Measurements from ENCODE around the gene ASXL1.
"Not testable (repeated sequence)": the region's sequence is repeated elsewhere in the genome, so short reads cannot be mapped to it uniquely, and the experiment has no call there.

The ASXL1 gene

DNA sequence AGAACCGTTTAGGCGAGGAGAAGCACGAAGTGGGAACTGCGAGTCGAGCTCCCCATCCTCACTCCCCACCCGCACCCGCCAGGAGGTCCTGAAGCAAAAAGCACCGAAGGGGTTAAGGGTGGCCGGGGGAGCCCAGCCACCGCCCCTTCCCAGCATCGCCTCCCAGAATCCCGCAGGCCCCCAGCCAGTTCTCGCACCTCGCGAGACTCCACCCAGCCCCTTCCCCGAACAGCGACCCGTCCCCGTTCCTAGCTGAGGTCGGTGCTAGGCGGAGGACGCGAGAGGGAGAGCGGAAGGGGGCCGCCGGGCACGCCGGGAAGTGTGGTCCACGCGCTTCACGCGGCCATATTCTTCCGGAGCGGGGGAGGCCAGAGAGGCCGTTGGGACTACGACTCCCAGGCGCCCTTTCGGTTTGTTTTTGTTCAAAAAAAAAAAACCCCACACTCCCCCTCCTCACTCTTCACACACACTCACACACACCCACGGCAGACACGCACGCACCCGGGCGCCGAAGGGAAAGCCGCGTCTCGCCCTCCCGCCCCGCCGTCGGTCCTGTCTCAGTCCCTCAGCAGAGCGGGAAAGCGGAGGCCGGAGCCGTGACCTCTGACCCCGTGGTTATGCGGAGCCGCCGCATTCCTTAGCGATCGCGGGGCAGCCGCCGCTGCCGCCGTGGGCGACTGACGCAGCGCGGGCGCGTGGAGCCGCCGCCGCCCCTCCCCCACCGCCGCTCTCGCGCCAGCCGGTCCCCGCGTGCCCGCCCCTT, at the start of gene ASXL1:
TSS of gene ASXL1 (plus strand) at position 463 of the 763 bp plus-strand sequence. CDS start 445 bp downstream, outside the sequence.
- DNase-seq: peak; percentile 95

DNA sequence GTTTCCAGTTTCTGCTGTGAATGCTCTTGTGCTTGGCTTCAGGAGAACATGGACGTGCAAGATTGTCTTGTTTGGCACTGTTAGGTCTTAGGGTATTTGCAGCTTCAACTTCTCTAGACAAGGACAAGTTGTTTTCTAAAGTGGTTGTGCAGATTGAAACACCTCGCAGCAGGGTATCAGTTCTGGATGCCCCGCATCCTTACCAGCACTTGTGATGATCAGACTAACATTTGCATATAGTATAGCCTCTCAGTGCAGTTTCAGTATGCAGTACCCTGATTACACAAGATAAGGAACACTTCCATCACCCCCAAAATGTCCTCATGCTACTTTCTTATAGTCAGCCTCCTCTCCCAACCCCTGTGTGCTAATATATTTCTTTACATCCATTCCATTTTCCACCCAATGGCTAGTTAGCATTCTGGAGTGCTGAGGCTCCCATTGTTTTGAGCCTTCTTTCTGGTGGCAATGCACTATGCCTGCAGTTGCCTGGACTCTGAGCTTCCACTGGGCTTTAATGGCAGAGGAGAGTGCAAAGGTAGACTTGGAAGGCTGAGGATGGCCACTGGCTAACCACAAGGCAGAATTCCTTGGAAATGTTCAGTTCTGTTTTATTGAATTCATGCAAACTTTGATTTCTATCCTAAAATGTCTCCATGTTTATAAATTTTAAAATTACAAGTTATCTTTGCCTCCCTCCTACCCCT, 45.3 kb upstream of the ASXL1 start:
- DNase-seq: no peak

DNA sequence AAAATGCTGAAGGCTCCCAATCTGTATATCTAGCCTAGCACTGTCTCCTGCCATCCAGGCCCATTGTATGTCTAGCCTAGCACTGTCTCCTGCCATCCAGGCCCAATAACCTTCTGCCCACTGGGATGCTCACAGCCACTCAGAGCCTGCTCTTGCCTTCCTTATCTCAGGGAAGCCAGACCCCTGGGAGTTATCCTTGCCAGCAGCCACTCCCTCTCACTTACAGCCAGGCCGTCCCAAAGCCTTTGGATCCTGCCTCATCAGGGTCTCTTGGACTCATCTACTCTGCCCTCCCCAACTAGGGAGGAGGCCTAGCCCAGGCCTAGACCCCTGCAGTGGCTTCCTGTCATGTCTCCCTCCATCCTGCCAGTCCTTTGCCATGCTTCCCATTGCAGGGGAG, 43.4 kb upstream of the ASXL1 start:
- peak; percentile 47 for DNase-seq

DNA sequence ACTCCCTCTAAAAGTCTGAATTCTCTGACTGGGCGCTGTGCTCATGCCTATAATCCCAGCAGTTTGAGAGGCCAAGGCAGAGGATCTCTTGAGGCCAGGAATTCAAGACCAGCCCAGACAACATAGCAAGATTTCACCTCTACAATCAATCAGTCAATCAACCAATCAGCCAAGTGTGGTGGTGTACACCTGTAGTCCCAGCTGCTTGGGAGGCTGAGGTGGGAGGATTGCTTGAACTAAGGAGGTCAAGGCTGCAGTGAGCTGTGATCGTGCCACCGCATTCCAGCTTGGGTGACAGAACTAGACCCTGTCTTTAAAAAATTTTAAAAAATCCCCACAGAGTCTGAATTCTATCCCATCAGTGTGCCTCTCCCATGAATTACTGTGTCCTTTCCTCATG, 42.7 kb upstream of the ASXL1 start:
- no peak for DNase-seq

DNA sequence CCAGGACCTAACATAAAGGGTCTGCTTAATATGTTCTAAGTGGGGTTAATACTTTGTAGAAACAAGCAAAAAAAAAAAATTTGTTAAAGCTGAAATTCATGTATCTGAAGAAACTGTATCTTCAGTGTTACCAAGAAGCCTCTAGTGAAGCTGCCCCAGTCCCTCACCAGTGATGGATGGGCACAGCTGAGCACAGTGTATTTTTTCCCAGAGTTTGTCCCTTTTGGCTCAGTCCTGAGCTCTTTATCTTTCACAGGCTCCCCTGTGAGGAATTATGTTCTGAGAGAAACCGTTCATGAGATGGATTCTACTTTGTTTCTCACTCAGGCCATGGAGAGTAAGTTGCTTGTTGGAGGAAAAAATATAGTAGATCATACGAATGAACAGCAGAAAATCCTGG, 42.2 kb upstream of the ASXL1 start:
- no peak for DNase-seq

DNA sequence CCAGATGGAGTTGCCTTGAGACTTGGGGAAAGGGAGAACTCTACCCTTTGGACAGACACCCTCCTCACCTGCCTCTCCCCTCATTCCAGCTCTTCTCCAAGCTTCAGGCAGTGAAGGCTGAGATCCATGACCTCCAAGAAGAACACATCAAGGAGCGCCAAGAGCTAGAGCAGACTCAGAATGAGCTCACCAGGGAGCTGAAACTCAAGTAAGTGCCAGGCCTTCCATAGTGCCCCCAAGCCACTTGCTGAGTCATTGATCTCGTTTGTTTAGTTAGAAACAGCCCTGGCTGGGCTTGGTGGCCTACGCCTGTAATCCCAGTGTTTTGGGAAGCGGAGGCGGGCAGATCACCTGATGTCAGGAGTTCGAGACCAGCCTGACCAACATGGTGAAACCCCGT, 41.5 kb upstream of the ASXL1 start:
- no peak for DNase-seq

DNA sequence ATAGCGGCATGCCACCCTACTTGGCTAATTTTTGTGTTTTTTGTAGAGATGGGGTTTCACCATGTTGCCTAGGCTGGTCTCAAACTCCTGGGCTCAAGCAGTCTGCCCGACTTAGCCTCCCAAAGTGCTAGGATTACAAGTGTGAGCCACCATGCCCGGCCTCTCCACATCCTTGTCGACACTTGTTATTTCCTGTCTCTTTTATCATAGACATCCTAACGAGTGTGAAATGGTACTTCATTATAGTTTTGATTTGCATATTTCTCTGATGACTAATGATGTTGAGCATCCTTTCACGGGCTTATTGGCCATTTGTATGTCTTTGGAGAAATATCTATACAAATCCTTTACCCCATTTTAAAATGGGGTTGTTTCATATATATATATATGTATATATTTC, 39.0 kb upstream of the ASXL1 start:
- no peak for DNase-seq

DNA sequence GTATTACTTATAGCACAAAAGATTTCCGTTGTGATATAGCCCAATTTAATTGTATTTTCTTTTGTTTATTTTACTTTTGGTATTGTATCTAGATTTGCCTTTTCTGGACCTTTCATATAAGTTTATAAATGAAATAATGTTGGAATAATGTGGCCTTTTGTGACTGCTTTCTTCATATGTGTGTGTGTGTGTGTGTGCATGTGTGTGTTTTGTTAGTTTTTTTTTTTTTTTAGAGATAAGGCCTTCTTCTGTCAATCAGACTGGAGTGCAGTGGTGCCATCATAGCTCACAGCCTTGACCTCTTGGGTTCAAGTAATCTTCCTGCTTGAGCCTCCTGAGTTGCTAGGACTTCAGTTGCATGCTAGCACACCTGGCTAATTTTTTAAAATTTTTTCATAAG, 37.8 kb upstream of the ASXL1 start:
- DNase-seq: no peak

DNA sequence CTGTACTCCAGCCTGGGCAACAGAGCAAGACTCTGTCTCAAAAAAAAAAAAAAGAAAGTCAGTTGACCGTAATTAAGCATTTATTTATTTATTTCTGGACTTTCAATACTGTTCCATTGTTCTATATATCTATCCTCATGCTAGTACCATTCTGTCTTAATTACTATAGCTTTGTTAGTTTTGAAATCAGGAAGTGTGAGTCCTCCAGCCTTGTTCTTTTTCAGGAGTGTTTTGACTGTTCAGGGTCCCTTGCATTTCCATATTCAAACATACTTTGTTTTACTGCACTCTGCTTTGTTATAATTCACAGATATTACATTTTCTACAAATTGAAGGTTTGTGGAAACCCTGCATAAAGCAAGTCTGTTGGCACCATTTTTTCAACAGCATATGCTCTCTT, 36.7 kb upstream of the ASXL1 start:
- DNase-seq: no peak

DNA sequence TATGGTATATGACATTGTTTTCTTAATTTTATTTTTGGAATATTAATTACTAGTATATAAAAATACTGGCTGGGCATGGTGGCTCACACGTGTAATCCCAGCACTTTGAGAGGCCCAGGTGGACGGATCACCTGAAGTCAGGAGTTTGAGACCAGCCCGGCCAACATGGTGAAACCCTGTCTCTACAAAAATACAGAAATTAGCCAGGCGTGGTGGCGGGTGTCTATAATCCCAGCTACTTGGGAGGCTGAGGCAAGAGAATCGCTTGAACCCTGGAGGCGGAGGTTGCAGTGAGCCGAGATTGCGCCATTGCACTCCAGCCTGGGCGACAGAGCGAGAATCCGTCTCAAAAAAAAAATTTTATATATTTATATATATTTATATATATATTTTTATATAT, 35.9 kb upstream of the ASXL1 start:
- not testable (repeated sequence) for DNase-seq

DNA sequence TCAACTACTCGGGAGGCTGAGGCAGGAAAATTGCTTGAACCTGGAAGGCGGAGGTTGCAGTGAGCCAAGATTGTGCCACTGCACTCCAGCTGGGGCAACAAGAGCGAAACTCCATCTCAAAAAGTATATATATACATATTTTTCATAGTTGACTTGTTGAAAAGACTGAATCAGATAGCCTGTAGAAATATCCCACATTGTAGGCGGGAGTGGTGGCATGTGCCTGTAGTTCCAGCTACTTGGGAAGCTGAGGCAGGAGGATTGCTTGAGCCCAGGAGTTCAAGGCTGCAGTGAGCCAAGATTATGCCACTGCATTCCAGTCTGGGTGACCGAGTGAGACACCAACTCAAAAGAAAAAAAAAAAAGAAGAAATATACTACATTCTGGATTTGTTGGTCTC, 34.4 kb upstream of the ASXL1 start:
- not testable (repeated sequence) for DNase-seq

DNA sequence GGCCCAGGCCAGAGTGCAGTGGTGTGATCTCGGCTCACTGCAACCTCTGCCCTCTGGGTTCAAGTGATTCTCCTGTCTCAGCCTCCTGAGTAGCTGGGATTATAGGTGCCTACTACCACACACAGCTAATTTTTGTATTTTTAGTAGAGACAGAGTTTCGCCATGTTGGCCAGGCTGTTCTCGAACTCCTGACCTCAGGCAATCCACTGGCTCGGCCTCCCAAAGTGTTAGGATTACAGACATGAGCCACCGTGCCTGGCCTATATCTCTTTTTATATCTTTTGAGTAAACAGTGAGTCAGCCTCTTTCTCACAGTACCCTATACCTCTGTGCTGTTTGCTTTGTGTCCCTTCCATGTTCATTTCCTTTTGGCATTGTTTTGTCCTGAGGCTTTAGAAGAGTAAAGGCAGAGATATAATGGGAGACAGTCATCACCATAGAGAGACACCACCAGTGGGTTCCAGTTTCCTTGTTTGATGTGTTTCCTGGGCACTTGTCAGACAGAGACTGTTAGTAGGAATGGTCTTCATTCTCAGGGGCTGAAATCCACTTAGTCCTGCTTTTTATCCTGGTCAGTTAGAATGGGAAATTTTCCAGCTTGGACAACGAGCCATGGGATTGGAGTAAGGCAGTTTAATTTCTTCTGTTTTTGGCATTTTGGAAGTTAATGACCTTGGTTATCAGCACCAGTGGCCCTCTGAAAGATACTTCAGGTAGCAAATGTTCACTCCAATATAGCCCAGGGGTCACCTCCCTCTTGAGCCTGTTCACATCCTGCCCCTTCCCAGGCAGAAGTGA, 32.2 kb upstream of the ASXL1 start:
- peak; percentile 30 for DNase-seq

DNA sequence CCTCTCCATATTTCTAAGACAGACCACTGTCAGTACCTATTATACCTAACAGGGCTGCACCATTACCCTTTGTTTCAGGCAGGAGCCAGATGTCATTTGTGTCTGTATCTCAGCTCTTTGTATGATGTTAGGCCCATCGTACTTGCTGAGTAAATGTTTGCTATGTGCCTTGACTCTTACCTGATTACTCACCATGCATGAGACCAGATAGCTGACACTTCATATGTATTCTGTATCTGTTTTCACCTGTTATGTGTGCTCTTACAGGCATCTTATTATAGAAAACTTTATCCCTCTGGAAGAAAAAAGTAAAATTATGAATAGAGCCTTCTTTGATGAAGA, 31.7 kb upstream of the ASXL1 start:
- no peak for DNase-seq

DNA sequence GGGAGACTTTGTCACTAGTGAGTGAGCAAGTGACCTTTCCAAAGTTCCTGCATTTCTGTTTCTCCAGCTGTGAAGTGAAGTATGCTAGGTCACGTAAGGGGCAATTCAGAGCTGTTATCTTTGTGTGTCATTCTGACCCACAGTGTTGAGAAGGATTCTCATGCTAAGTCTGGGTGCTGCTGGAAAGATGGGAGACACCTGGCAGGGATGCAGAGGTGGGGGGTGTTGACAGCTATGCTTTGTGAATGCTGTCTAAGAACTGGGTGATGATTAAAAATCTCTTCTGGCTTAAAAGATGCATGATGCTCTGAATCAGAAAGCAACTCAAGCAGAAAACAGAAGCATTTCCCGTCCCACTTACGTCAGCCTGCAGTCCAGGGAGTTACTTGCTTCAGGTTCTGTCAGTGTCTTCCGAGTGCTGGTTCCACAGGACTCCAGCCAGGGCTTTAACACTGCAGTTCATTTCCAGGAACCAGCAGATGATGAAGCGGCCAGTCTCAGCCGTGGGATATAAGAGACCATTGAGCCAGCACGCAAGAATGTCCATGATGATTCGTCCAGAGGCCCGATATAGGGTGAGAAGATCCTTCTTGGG, 30.9 kb upstream of the ASXL1 start:
- no peak for DNase-seq

DNA sequence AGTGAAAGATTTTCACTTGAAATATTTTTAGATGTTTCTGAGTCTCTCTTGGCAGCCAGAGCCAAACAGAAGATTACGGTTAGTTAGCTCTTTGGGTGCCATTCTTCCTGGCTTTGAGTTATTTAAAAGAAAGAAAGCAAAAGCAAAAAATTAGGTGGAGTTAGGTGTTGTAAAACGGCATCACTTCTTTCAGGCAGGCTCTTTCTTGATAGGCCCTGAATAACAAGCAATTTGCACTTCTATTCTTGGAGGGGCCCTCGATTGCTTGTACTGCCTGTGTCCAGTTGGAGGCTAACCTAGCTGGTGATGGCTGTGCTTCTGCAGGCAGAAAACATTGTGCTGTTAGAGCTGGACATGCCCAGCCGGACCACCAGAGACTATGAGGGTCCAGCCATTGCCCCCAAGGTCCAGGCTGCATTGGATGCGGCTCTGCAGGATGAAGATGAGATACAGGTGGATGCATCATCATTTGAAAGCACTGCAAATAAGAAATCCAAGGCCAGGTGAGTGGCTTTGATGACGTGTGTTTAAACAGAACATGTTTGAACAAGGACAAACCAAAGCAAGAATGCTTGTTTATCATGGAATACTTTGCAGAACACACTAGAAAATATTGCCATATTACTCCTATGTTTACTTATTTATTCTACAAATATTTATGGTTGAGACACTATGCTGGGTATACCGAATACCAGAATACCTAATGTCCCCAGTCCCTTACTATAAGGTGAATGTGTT, 28.1 kb upstream of the ASXL1 start:
- no peak for DNase-seq

DNA sequence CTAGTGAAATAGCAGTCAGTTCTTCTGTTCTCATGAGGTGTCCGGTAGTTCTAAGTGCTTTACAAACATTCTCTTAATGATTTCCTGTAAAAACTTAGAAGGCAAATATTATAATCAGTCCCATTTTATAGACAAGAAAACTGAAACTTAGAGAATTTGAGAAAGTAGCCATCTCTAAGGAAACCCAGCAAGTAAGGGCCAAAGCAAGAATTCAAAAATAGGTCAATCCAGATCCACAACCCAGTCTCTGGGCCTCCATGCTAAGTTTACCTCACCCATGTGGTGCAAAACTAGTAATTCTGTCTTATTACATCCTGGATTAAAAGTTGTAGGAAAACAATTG, 27.6 kb upstream of the ASXL1 start:
- no peak for DNase-seq

DNA sequence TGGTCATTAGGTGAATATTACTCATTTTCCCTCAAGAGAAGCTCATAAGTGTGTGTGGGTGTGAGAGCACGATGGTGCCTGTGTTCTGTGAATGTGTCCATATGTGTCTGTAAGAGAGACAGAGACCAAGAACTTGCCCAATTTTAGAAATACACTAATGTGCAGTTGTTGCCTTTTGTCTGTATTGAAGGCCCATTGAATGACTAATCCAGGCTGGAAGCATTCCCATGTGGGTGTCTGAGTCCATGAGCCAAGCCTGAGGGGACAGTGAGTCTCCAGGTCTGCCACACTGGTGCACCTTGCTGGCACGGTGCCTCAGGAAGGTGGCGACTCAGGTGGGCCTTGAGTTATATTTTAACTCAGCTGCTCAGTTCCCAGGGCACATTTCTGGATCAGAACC, 25.5 kb upstream of the ASXL1 start:
- DNase-seq: no peak

DNA sequence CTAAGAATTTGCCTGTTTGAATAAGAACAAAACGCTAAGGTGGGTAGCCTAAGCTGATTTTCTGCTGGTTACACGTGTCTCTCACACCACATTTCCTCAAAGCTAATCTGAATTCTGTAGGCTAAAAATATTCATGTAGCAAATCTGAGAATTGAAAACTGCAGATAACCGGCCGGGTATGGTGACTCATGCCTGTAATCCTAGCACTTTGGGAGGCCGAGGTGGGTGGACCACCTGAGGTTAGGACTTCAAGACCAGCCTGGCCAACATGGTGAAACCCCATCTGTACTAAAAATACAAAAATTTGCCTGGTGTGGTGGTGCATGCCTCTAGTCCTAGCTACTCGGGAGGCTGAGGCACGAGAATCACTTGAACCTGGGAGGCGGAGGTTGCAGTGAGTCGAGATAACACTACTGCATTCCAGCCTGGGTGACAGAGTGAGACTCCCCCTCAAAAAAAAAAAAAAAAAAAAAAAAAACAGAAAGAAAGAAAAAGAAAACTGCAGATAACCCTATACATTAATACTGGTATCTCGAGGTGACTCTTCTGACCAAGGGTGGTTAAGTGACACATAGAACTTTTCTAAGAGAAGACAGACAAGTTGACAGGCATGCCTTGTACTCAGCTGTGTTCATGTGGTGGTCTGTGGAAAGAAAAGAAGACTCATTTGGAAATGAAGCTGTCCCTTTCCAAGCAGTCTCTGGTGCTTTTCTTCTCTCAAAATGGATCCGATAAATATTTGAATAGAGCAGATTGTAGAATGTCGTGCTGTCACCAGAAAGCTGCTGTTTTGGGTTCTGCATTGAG, 24.7 kb upstream of the ASXL1 start:
- peak; percentile 29 for DNase-seq

DNA sequence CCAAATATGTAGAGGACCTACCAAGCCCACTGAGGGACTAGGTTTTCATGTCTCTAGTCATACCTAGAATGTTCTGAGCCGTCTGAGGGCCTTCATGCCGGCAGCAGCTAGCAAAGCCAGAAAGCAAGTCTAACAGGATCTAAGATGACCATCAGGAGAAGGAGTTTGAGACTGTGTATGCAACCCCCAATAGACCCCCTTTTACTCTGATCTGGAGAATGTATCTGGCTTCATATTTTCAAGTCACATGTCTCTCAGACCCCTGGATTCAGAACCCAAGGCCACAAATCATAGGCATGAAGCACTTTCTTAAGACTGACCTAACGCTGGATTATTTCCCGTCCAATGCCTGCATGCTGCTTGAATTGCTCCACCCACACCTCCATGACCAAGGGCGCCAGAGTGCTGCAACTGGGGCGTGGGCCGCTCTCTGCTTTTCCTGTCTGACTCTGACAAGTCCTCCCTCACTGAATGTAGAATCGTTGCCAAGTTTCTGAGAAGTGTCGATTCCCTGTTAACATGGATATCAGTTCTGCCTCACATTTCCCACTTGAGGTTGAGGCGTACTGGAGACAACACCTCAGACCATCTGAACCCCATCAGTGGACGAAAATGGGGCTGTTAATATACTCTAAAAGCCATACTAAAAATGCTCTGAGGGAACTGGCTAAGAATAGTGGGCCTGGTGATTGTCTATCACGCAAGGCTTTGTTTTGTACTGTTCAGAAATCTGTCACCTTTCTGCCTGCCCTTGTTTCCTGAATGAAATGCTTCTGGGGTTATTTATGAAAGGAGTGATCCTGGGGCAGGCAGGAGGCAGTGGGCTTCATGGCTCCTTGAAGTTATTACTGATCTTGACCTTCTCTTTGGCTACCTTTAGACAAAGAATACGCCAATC, 23.9 kb upstream of the ASXL1 start:
- DNase-seq: peak; percentile 95

DNA sequence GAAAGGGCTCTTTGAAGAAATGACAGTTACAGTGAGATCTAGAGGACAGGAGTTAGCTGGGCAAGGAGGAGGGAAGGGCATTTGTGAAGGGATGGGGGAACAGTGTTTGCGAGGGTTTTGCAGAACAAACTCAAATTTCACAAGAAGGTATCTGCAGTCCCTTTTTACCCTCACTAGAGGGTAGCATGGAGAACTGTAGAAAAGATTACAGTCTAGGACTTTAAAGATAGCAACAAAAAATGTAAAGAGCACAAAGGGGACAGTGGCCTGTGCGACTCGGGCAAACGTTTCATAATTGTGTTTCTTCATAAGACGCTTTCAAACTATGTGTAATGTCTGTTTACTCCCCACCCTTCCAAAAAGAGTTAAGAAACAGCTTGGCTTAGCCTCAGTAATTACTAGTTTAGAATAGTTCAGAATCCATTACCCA, 21.2 kb upstream of the ASXL1 start:
- DNase-seq: peak; percentile 70

Data from hematopoietic multipotent progenitor cell treated with erythropoietin and hydrocortisone succinate and interleukin-3 and kit ligand, for 8 days (in vitro differentiated cells).